BJ (cell line): ENCODE measurements around the gene TTLL5. TPM values are rescaled to one million over a fixed set of nuclear protein-coding genes. Genes with fewer than 3 reads are reported as not detected.

Source experiments
- CTCF ChIA-PET: fragments of 350-600 bp; formaldehyde crosslinking; extraction: SDS; loops from one replicate; lab custom pipeline; 2021; ENCODE audit warnings: antibody characterized with exemption, inconsistent platforms; lab: Yijun Ruan, JAX
- POLR2A ChIA-PET: fragments of 300-600 bp; sonication (Branson Sonifier 250); formaldehyde crosslinking; extraction: SDS; loops from one replicate; lab custom pipeline; 2021; ENCODE audit warnings: antibody characterized with exemption; lab: Charles Lee
- DNase-seq: peaks from one replicate; pipeline ENCODE4 v3.0.0-alpha.2; 2011; ENCODE audit warnings: low read depth
- H3K27me3 ChIP-seq: 2 replicates; pipeline ENCODE4 v1.6.0; 2011; ENCODE audit warnings: low read length; ENCODE audit not compliant: control insufficient read depth, insufficient read depth
- H3K36me3 ChIP-seq: 2 replicates; pipeline ENCODE4 v1.5.1; 2011; ENCODE audit warnings: low read length; ENCODE audit not compliant: control insufficient read depth, insufficient read depth
- H3K4me3 ChIP-seq: 2 replicates; pipeline ENCODE4 v1.5.1; 2011; ENCODE audit warnings: low read depth, mild to moderate bottlenecking, control low read depth, low read length
- polyA plus RNA-seq: library from polyadenylated mRNA; depleted of rRNA; stranded (reverse); fragments of >200 nt; gene quantifications from 2 replicates; pipeline ENCODE4 v1.2.3, GENCODE V29; 2011
- TF ChIP-seq, protein P1 (sequence below): IDR thresholded peaks from 2 replicates; pipeline ENCODE4 v1.5.1; 2011; ENCODE audit warnings: low read depth, mild to moderate bottlenecking, control low read depth, inconsistent platforms, low read length, moderate library complexity; ENCODE audit not compliant: insufficient read depth

Gene TTLL5
- polyA plus RNA-seq, 1 experiment: 9.9 TPM

DNA sequence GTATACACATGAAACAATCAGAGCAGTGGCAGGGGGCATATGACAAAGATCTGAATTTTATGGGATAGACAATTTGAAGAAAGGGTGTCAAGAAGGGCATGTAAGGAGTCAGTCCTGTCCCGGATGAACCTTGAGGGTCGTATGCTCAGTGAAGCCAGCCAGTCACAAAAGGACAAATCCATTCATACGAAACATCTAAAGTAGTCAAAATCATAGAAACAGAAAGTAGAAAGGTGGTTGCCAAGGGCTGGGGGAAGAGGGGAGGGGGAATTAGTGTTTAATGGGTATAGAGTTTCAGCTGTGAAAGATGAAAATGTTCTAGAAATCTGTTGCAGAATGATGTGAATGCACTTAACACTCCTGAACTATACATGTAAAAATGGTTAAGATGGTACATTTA is 163.3 kb downstream of the TTLL5 start:
- Histone ChIP-seq H3K4me3 (no peak overlapping the region), H3K36me3 (no peaks in the 10 kb centered on the region), H3K27me3 (no peaks in the 10 kb centered on the region)
- CTCF ChIA-PET: no interaction called here
- POLR2A ChIA-PET: no interaction called here
- TF ChIP-seq, protein P1, sequence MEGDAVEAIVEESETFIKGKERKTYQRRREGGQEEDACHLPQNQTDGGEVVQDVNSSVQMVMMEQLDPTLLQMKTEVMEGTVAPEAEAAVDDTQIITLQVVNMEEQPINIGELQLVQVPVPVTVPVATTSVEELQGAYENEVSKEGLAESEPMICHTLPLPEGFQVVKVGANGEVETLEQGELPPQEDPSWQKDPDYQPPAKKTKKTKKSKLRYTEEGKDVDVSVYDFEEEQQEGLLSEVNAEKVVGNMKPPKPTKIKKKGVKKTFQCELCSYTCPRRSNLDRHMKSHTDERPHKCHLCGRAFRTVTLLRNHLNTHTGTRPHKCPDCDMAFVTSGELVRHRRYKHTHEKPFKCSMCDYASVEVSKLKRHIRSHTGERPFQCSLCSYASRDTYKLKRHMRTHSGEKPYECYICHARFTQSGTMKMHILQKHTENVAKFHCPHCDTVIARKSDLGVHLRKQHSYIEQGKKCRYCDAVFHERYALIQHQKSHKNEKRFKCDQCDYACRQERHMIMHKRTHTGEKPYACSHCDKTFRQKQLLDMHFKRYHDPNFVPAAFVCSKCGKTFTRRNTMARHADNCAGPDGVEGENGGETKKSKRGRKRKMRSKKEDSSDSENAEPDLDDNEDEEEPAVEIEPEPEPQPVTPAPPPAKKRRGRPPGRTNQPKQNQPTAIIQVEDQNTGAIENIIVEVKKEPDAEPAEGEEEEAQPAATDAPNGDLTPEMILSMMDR: no peak
- no peak for DNase-seq

GRCh38 chr14:75825147-75825592 is 164.1 kb downstream of the TTLL5 start:
- TF ChIP-seq, protein P1: no peak
- Histone ChIP-seq H3K4me3 (no peak overlapping the region), H3K27me3 (no peaks in the 10 kb centered on the region), H3K36me3 (no peaks in the 10 kb centered on the region)
- ChIA-PET POLR2A (interaction anchor here (0.6 kb wide), 1 partner anchor 1890 kb away, joined by 3 read pairs; no protein-coding TSS in a partner anchor), CTCF (no interaction called here)
- no peak for DNase-seq

DNA sequence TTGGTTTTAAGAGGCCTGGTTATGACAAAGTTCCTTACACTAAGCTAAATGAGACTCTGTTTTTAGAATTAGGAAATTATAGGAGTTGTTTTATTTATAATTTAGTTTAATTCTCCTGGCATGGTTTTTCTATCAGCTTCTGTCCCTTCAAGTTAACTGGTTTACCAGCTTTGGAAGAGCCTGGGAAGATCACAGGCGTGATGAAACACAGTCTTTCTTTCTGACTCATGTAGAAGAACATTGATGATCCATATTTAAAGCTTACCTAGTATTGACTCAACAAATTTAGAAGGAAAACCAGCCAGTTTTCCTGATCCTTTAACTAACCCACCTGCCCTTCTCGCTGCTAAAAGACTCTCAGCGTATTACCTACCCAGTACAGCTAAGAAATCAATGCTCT is 165.6 kb downstream of the TTLL5 start:
- ChIA-PET CTCF (interaction anchor here (1.2 to 1.3 kb wide), 2 partner anchors 17 to 156 kb away, joined by 3 to 6 read pairs; no protein-coding TSS in a partner anchor), POLR2A (no interaction called here)
- no peak for DNase-seq
- H3K36me3 ChIP-seq: no peaks in the 10 kb centered on the region
- H3K27me3 ChIP-seq: no peaks in the 10 kb centered on the region
- TF ChIP-seq, protein P1: no peak
- H3K4me3 ChIP-seq: no peak overlapping the region

DNA sequence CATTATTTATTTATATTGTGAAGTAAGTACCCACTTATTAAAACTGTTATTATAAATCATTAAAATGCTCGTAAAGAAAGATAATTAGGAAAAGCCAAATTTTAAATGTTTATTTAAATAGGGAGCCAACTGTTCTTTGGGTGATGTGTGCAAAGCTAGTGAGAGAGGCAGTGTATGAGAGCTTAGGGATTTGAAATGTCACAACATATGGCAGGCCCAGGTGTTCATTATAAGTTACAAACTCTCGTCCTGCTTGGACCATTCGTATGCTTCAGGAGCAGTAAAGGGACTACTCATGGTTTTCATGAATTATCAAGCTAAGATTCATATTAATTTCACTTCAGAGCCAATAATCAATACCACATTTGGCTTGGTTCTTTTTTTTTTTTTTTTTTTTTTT is 166.3 kb downstream of the TTLL5 start:
- Histone ChIP-seq H3K27me3 (no peaks in the 10 kb centered on the region), H3K36me3 (no peaks in the 10 kb centered on the region), H3K4me3 (no peak overlapping the region)
- TF ChIP-seq, protein P1: no peak
- ChIA-PET POLR2A (no interaction called here), CTCF (interaction anchor here (1.2 kb wide), 1 partner anchor 17 kb away, joined by 6 read pairs; no protein-coding TSS in a partner anchor)
- DNase-seq: no peak

- Histone ChIP-seq H3K36me3 (no peaks in the 10 kb centered on the region), H3K4me3 (no peak overlapping the region), H3K27me3 (no peaks in the 10 kb centered on the region)
- ChIA-PET CTCF (no interaction called here), POLR2A (no interaction called here)
- TF ChIP-seq, protein P1: no peak
- DNase-seq: no peak
Observed at GRCh38 chr14:75829316-75829715, 168.3 kb downstream of the TTLL5 start.
